ENCODE data around the gene SPAAR.

DNA sequence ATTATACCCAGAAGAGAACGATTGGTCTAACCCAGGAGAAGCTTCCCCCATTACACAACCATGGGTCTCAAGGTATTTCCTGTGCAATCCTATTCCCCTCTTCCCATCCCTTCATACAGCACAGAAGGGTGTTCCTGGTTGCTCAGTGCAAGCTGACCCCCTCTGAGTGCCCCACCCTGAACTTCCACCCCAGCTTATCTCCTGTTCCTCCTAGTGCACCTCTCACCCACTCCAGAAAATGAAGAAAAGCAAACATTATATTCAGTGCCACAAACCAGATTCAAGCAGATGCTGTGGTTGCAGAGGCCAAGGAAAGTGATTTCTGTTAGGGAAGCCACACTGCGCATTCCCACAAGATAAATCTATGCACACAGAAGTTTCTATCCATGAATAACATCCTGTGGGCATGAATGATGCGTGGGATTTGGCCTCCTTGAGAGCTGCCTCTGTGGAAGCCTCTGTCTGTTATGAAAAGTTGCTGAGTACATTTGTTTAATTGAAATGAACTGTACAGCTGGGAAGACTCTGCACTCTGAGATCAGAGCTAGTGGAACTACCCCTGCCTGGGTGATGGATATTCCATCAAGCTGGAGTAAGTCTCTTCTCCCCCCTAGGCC lies 50.9 kb downstream of the SPAAR start:
- TF ChIP-seq EZH2 (IDR thresholded peaks at IDR 0.05; ENCODE audit: borderline replicate concordance, low read depth, low read length, poor library complexity, severe bottlenecking) = no peak
- TF ChIP-seq, protein P1, sequence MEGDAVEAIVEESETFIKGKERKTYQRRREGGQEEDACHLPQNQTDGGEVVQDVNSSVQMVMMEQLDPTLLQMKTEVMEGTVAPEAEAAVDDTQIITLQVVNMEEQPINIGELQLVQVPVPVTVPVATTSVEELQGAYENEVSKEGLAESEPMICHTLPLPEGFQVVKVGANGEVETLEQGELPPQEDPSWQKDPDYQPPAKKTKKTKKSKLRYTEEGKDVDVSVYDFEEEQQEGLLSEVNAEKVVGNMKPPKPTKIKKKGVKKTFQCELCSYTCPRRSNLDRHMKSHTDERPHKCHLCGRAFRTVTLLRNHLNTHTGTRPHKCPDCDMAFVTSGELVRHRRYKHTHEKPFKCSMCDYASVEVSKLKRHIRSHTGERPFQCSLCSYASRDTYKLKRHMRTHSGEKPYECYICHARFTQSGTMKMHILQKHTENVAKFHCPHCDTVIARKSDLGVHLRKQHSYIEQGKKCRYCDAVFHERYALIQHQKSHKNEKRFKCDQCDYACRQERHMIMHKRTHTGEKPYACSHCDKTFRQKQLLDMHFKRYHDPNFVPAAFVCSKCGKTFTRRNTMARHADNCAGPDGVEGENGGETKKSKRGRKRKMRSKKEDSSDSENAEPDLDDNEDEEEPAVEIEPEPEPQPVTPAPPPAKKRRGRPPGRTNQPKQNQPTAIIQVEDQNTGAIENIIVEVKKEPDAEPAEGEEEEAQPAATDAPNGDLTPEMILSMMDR (conservative IDR thresholded peaks at IDR 0.05; ENCODE audit: low read depth, low read length) = no peak

Measured in A673 (cell line).